NCI-H187 treated with DMSO at 0.1 percent for 48 hours (cell line): Measurements from ENCODE around the gene EDN2.

Experiments
- DNase-seq: peaks from one replicate; lab custom pipeline; 2025; lab: John Stamatoyannopoulos, UW

Gene EDN2

DNA sequence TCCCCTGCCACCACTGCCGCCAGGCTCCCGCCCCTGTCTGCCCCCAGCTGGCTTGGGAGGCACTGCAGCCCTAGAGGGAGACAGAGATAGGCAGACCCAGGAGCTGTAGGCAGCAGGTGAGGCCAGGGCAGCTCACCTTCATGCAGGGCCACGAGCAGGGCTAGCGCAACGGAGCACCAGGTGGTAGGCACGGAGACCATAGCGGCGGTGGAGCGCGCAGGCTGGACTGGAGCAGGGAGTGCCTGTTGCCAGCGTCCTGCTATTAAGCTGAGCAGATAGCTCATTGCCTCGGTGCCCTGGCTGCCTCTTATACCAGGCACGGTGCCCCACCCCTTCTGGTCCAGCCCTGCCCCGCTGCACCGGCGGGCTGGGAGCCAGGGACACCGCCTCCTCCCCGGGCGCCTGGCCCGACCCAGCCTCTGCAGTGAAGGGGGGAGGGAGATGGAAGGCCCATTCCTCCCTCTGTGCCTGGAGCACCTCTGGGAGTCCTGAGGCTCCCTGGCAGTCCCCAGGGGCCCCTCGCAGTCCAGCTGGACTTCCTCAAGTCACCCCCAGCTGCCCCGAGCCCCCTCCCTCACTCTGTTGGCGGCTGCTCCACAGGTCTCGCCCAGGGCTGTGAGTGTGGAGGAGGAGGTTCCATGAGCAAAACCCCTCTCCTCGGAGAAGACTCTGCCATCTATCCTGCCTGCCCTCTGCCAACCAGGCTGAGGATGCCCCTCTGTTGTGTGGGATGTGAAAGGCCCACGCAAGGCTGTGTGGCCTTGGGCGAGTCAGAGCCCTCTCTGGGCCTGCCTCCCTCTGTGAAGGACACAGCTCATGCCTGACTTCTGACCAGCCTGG is at the start of gene EDN2:
Gene EDN2, minus strand, starts transcription at position 282 of the 840 bp plus-strand sequence. Its CDS starts 82 bp downstream, at position 200.
- DNase-seq: no peak

GRCh38 chr1:41533731-41534080 is 49.2 kb upstream of the EDN2 start:
- no peak for DNase-seq

GRCh38 chr1:41533016-41533730 is 48.7 kb upstream of the EDN2 start:
- DNase-seq: no peak

DNA sequence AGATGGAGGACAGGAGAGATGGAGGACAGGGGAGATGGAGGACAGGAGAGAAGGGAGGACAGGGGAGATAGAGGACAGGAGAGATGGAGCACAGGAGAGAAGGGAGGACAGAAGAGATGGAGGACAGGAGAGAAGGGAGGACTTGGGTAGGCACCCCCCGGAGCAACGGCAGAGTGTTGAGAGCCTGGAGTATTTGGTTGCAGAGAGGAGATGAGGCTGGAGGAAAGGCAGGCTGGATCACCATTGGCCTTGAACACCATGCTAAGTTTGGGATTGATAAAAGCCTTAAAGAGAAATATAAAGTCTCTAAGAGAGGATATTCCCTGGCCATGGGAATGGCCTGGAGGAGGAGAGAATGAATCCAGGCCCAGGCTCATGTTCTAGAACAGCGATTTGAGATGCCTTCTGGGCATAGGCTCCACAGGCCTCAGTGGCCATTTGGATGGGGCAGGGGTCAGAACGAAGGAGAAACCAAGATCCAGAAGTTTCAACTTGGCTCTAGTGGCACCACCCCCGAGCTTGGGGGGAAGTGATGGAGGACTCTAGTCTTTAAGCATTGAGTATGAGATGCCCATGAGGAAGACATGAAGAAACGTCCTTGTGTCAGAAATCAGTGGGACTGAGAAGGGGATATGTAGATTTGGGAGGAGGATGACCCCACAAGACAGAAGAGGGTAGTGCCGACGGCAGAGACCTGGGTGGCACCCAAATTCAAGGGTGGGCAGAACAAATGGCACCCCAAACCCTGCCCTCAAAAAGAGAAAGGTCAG is 47.9 kb upstream of the EDN2 start:
- DNase-seq: no peak

DNA sequence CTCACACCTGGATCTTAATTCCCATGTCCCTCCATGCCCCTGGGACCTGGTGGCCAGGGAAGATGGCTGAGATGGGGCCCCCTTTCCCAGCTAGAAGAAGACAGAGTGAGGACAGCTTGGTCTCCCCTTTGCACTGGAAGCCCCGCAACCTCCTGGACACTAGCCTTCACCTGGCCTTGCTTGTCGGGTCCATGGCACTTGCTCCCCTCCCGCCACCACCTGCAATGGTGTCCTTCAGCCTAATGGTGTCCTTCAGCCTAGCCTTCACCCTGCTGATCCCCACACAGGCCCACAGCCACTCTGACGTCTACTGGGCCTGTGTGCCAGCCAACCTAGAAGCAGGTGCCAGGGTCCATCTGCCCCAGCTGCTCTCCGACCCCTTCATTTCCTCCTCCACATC is 45.9 kb upstream of the EDN2 start:
- no peak for DNase-seq

DNA sequence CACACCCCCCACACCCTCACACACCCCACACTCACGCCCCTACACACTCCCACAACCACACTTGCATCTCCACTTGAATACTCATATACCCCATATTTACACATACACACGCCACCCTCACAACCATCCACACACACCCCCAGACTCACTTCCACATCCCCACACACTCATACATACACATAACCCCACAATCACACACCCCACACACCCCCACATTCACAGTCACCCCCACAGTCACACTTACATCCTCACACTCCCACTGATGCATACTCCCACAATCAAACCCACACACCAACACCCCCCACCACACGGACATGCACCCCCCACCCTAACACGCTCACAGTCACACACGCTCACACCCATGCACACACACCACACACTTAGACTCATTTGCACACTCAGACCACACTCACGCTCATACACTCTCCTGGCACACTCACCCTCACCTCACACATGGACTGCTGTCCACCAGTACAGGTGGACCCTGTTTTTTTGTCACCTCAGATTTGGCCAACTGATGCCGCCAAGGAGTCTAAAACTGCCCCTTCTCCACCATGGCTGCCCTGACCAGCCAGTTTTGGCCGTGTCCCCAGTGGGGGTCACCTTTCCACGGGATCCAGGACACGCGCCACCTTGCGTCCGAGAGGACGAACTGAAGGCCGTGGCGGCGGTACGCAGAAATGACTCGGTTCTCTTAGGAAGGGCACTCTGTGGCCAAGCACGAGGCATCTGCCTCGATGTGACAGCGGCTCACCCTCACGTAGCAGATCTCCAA is 45.3 kb upstream of the EDN2 start:
- no peak for DNase-seq

- DNase-seq: no peak
Observed at GRCh38 chr1:41528726-41529605, 44.5 kb upstream of the EDN2 start.

GRCh38 chr1:41528106-41528505 is 43.6 kb upstream of the EDN2 start:
- no peak for DNase-seq

DNA sequence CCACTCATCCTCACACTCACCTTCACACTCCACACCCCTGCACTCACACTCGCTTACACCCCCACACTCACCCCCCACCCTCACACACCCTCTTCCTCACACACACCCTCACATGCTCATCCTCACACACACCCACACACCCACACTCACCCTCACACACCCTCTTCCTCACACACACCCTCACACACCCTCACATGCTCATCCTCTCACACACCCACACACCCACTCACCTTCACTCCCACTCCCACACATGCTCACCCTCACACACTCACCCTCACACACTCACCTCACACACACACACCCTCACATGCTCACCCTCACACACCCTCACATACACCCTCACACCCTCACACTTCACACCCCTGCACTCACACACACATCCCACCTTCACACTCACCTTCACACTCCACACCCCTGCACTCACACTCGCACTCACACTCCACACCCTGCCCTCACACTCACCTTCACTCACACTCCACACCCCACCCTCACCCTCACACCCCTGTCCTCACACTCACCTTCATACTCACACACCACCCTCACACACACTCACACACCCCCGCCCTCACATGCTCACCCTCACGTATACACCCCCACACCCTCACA is 42.6 kb upstream of the EDN2 start:
- no peak for DNase-seq

- DNase-seq: no peak
Observed at GRCh38 chr1:41525891-41526587, 41.6 kb upstream of the EDN2 start.

DNA sequence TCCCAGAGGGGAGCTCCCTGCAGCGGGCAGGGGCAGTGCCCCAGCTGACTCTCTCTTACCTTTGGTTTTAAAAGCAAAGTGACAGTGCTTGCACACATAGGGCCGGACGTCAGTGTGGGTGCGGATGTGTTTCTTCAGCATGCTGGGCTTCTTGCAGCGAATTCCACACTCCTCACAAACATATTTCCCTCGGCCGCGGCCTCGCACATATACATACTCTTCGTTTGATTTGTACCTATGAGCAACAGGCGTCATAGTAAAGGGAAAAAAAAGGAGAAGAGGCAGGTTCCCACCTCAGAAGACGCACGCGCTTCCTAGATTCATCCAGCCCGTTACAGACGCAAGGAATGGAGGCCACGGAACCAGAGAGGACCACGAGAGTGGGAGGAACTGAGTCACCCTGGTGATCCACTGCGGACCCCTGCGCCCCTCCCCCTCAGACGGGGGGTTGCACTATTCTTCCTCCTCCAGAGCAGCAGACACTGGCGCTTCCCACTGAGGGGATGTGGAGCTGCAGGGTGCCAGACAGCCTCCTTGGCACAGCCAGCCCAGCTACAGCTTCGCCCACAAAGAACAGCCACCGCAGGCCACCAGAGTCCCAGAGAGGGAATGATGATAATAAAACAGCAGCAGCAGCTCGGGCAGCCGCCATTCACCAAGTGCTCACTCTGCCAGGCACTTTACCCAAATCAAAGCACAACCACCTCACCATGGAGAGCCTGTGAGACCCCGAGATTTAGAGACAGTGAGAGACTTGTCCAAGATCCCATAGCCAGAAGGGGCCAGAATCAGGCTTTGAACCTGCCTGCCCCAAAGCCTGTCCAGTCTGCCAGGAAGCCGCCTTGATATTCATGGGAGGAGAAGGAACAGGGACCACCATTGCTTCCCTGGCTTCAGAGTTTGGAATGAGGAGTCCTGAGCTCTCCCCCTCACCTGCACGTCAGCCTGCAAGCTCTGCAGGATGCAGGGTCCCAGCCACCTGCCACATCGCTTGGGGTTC is 40.5 kb upstream of the EDN2 start:
- no peak for DNase-seq

GRCh38 chr1:41523949-41524675 is 39.6 kb upstream of the EDN2 start:
- no peak for DNase-seq

DNA sequence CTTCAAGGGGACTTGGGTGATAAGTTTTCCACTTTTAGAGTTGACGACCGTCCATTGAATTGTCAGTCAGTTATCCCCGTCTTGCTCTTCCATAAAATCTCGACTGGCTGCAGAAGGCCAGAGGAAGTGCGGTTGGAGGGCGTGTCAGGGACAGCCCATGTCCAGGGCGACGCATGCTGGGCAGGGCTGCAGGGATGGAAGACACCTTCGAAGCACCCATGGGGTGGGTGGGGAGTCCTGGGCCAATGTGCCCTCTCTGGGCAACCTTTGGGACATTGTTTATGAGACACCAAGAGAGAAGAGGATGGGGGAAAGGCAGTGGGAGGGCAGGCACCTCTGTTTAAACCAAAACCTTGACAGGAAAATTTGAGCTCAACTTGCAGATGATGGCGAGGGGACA is 38.6 kb upstream of the EDN2 start:
- no peak for DNase-seq

DNA sequence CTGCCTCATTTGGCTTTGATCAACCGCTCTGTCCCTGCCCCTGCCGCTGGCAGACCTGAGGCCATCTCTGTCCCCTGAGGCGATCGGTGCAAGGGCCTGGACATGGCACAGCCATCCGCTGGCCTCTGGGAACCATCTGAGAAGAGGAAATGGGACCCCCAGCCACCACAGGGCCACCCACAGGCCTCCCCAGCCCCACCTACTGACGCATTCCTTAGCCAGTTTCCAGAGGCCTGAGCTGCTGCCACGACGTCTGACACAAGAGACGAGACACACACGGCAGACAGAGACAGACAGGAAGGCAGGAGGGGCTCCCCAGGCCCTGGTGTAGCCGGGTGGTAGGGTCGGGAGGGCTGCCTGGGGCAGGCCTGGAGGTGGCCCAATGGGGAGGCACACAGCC is 37.3 kb upstream of the EDN2 start:
- no peak for DNase-seq

DNA sequence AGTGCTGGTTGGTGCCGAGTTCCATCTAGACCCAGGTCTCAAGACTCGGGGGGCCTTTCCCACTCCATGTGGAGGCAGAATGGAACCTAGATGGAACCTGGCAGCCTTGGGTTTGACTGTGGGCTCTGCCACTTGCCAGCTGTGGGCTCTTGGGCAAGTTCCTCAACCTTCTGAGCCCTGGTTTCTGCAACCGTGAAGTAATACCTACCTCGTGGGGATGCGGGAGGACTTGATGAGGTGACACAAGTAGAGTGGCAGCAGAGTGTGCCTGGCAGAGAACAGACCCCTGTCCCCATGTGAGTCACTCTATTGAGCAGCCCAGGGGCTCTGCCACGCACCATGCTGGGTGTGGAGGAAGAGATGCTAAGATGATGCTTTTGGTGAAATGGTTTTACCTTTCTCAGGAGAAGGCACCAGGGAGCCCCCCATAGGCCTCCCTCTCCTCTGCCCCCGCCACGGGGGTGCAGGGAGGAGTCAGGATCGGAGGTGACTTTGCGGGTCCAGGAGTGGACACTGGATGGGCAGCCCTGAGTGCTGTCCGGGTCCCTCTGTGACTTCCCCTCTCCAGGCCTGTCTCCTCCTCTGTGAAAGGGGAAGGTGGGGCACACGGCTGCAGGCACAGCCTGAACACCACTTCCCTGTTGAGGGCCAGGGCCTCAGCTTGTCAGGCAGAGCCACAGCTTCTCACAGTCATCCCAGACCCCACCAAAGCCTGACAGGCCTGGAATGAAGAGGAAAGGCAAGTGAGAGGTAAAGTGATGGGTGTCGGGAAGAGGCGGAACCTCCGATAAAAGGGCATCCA is 36.7 kb upstream of the EDN2 start:
- DNase-seq: no peak

GRCh38 chr1:41519667-41520066 is 35.2 kb upstream of the EDN2 start:
- DNase-seq: no peak

GRCh38 chr1:41518471-41518870 is 34.0 kb upstream of the EDN2 start:
- no peak for DNase-seq
